NCI-H524 (cell line): ENCODE results near the gene MASP2.
"Not testable (repeated sequence)": the region's sequence is repeated elsewhere in the genome, so short reads cannot be mapped to it uniquely, and the experiment has no call there.

ENCODE experiments used
- DNase-seq, 2 experiments: peaks; one replicate each; lab custom pipeline; 2025; lab: John Stamatoyannopoulos, UW

MASP2 gene

GRCh38 chr1:10989920-10990516, 57.0 kb downstream of the MASP2 start:
- DNase-seq, result not testable (repeated sequence)

GRCh38 chr1:10989095-10989494, 57.9 kb downstream of the MASP2 start:
- DNase-seq, result no peak

GRCh38 chr1:10987840-10988417, 59.1 kb downstream of the MASP2 start:
- no peak for DNase-seq

GRCh38 chr1:10986525-10986890, 60.5 kb downstream of the MASP2 start:
- DNase-seq, result no peak

GRCh38 chr1:10980841-10981727, 66.0 kb downstream of the MASP2 start:
- DNase-seq, result no peak

- no peak for DNase-seq
These were observed 66.9 kb downstream of the MASP2 start for GRCh38 chr1:10980094-10980577.

- DNase-seq, result no peak
These were observed 67.5 kb downstream of the MASP2 start for GRCh38 chr1:10979483-10979920.

GRCh38 chr1:10978719-10979118, 68.3 kb downstream of the MASP2 start:
- DNase-seq, result no peak
